ENCODE results near the gene CNTROB. TPM values are rescaled to one million over a fixed set of nuclear protein-coding genes. Genes with fewer than 3 reads are reported as not detected.
A peak's percentile ranks its signal among the peaks of the same experiment; 100 is the strongest.

CNTROB gene
- total RNA-seq, 3 donors from 2014 or later: 23.7 to 34.5 (median 31.4) TPM

DNA sequence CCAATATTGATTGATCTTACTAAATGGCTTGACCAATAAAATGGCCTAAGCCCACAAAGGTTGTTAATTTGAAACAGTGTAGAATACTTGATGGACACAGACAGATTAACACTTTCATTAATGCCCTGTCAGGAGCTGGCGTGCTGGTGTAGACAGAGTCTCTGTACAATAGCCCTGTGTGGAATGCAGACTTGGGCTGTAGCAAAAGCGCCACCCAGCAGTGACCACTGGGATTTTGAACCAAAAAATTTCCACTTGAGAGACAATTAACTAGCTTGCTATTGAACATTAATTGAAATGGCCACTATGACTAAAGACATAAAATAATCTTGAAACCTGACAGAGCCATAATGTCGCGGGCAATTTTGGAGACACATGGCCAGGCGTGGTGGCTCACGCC lies 50.7 kb downstream of the CNTROB start:
- Histone ChIP-seq H3K9me3 (no peaks in the 10 kb centered on the region), H3K4me1 (ENCODE audit: low read depth) (no peaks in the 10 kb centered on the region), H3K36me3 (ENCODE audit: low read depth) (no peaks in the 10 kb centered on the region), H3K4me3 (no peak overlapping the region)
- DNase-seq (no peak), ATAC-seq (no peak)
- TF ChIP-seq, protein P1, sequence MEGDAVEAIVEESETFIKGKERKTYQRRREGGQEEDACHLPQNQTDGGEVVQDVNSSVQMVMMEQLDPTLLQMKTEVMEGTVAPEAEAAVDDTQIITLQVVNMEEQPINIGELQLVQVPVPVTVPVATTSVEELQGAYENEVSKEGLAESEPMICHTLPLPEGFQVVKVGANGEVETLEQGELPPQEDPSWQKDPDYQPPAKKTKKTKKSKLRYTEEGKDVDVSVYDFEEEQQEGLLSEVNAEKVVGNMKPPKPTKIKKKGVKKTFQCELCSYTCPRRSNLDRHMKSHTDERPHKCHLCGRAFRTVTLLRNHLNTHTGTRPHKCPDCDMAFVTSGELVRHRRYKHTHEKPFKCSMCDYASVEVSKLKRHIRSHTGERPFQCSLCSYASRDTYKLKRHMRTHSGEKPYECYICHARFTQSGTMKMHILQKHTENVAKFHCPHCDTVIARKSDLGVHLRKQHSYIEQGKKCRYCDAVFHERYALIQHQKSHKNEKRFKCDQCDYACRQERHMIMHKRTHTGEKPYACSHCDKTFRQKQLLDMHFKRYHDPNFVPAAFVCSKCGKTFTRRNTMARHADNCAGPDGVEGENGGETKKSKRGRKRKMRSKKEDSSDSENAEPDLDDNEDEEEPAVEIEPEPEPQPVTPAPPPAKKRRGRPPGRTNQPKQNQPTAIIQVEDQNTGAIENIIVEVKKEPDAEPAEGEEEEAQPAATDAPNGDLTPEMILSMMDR (IDR thresholded peaks at IDR 0.05): no peak
- intact Hi-C loops (cut with DNase I, micrococcal nuclease): loop anchor here in 1 of 2 donors (10.0 kb wide), 2 partner anchors 78 to 238 kb away; no protein-coding TSS in a partner anchor

DNA sequence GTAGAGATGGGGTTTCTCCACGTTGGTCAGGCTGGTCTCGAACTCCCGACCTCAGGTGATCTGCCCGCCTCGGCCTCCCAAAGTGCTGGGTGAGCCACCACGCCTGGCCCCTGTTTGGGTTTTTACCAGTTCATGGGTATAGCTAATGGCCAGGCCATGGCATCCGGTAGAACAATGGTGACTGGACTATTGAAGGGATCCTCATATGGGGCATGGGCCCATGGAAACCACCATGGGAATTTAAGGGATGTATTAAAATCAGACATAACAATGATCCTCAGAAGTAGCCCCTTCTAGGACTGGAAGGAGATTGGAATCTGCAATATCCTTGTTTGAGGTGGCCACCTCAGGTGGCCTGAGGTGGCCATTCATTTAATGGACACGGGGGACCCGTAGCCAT lies 52.9 kb downstream of the CNTROB start:
- TF ChIP-seq, protein P1 (IDR thresholded peaks at IDR 0.05): no peak
- intact Hi-C loops (cut with DNase I, micrococcal nuclease): loop anchor here (5.0 to 10.0 kb wide), 4 partner anchors 73 to 240 kb away; no protein-coding TSS in a partner anchor

DNA sequence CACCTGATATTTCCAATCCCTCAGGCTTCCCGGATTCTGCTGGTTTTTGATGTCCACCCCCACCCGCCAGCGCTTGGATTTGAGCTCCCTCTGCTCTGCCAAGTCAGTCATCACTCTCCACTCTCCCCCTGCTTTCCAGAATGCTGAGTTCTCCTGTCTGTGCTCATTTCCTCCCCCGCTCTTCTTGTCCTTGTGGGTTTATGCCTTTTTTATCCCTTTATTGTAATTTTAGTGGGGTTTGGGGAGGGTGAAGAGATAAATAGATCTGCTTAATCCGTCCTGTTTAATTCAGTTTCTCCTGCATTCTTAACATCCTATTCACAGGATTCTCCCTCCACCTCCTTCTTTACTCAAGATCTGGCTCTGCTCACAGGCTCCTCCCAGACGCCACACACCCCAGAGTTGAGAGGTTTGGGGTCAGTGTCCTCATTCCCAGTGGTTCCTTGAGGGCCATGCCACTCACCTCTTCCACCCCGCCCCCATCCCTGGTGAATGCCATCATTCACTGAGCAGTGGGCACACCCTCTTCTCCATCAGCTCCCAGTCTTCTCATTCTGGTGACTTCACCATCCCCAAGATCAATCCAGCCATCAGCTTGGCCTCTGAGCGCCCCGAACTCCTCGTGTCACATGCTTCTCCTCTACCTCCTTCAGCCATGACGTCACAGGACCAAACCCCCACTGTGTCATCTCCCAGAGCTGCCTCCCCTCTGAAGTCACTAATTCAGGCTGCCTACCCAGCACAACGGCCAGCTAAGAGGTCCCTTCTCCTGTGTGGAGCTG lies 55.3 kb downstream of the CNTROB start:
- DNase-seq (no peak), ATAC-seq (no peak)
- Histone ChIP-seq H3K4me1 (ENCODE audit: low read depth) (peaks cover 3% of the 10 kb centered on the region), H3K4me3 (no peak overlapping the region), H3K9me3 (no peaks in the 10 kb centered on the region), H3K36me3 (ENCODE audit: low read depth) (no peaks in the 10 kb centered on the region)
- TF ChIP-seq, protein P1 (IDR thresholded peaks at IDR 0.05): no peak
- intact Hi-C loops (cut with DNase I, micrococcal nuclease): loop anchor here (5.0 to 10.0 kb wide), 4 partner anchors 75 to 243 kb away; no protein-coding TSS in a partner anchor

More for the DNA sequence above, 52.9 kb downstream of the CNTROB start:
- DNase-seq (no peak), ATAC-seq (no peak)
- Histone ChIP-seq H3K4me3 (no peak overlapping the region), H3K9me3 (no peaks in the 10 kb centered on the region), H3K36me3 (ENCODE audit: low read depth) (no peaks in the 10 kb centered on the region), H3K4me1 (ENCODE audit: low read depth) (peaks cover 3% of the 10 kb centered on the region)

DNA sequence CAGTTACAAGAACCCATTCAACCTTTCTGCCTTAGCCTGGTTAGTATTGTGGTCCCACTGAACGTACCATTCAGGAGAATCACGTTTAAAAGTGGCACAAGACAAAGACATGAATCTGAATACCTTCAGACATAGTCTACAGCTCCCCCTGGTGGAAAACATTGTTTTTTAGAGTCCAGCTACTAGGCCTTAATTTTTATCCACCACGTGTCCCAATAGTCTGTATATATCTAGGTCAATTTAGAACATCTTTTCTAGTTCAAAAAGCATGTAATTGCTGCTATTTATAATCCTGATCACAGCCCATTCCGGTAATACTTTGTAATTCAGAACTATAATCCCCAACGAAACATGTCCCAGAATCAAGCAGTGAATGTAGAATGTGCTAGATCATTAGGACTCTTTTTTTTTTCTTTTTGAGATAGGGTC lies 56.8 kb downstream of the CNTROB start:
- DNase-seq: peak in 1 of 3 donors; percentile 92
- intact Hi-C loops (cut with DNase I, micrococcal nuclease): loop anchor here (5.0 to 10.0 kb wide), 4 partner anchors 76 to 244 kb away; no protein-coding TSS in a partner anchor
- ATAC-seq: peak; percentile 73
- no peaks in the 10 kb centered on the region for H3K36me3 ChIP-seq (ENCODE audit: low read depth)
- no peak overlapping the region for H3K4me3 ChIP-seq
- TF ChIP-seq, protein P1 (IDR thresholded peaks at IDR 0.05): peak; percentile 38
- peaks cover 3% of the 10 kb centered on the region for H3K4me1 ChIP-seq (ENCODE audit: low read depth)
- H3K9me3 ChIP-seq: no peaks in the 10 kb centered on the region

DNA sequence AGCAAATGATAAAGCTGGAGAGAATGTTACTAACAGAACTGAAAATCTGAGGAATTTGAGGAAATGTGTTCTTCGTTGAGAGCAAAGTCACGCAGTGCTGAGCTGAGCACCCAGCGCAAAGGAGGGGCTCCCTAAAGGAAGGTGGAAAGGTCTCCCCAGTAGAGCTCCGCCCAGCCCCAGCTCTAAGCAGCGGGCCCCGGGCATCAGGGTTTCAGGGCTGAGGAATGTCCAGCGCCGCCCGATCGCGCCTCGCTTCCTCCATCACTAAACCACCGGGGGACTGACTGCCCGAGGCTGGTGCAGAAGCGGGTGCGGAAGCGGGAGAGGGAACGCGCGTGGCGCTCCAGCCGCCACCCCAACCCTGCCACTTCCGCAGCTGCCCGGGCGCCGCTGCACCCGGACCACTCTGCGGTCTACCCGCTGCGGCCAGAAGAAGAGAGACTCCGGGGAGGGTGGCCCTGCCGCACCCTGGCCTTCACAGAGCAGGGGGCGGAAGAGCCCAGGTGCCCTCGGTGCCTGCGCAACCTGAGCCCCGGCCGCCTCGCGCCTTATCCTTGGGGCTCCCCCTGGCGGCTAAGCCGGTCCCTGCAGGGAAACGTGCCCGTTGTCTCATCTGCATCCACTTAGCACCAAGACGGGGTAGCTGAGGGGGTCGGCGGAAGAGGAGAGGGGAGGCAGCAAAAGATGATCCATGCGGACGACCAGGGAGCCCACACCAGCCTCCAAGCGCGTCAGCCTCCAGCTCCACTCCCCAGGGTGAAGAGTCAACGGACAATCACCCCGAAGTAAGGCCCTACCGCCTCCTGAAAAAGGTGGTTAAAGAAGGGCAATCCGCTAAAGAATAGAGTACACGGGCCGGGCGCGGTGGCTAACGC lies 58.0 kb downstream of the CNTROB start:
- intact Hi-C loops (cut with DNase I, micrococcal nuclease): loop anchor here (5.0 to 10.0 kb wide), 4 partner anchors 78 to 245 kb away; no protein-coding TSS in a partner anchor

More for the DNA sequence above, 58.0 kb downstream of the CNTROB start:
- Histone ChIP-seq H3K36me3 (ENCODE audit: low read depth) (no peaks in the 10 kb centered on the region), H3K4me3 (peak overlapping the region; percentile 7), H3K9me3 (no peaks in the 10 kb centered on the region), H3K4me1 (ENCODE audit: low read depth) (peaks cover 3% of the 10 kb centered on the region)
- peak; percentile 98 for ATAC-seq
- TF ChIP-seq, protein P1 (IDR thresholded peaks at IDR 0.05): peak; percentile 97
- peak; percentile 88 to 96 (median 94) for DNase-seq

Measured in mucosa of descending colon (tissue), 3 donors.